Natural killer cell treated with Interleukin-12 subunit alpha and Interleukin-12 subunit beta and Interleukin-15 and Interleukin-18, amount 100 ng/mL, for 72 hours (primary cell): ENCODE measurements around the gene LENEP. TPM values are rescaled to one million over a fixed set of nuclear protein-coding genes. Genes with fewer than 3 reads are reported as not detected.
"Not testable (repeated sequence)": the region's sequence is repeated elsewhere in the genome, so short reads cannot be mapped to it uniquely, and the experiment has no call there.

Experiments
- ATAC-seq, 2 donors: fragments of 150-1000 bp; cut with Tn5 transposase in 1 of 2; sonication (Bioruptor Pico), chemical (Tn5 transposase) in 1 of 2; 2 replicates each; pipeline ENCODE4 v1.10.0; 2021
- DNase-seq: peaks from one replicate; pipeline ENCODE4 v3.0.0; 2022; ENCODE audit warnings: low spot score
- H3K27ac Mint-ChIP-seq, 2 donors: 1 replicate in 1 of 2; 2 replicates in 1 of 2; pipeline ENCODE4 v1.8.0; 2022; ENCODE audit warnings: mixed read lengths in 2 of 2, mild to moderate bottlenecking in 1 of 2, moderate library complexity in 1 of 2
- H3K27me3 Mint-ChIP-seq, 2 donors: 1 replicate in 1 of 2; 2 replicates in 1 of 2; pipeline ENCODE4 v1.8.0; 2022; ENCODE audit warnings: mixed read lengths in 2 of 2
- H3K36me3 Mint-ChIP-seq: one replicate; pipeline ENCODE4 v1.8.0; 2022; ENCODE audit warnings: mixed read lengths
- H3K4me1 Mint-ChIP-seq, 2 donors: 1 replicate in 1 of 2; 2 replicates in 1 of 2; pipeline ENCODE4 v1.8.0; 2022; ENCODE audit warnings: low read depth in 2 of 2, mixed read lengths in 2 of 2, mild to moderate bottlenecking in 1 of 2
- H3K4me3 Mint-ChIP-seq: one replicate; pipeline ENCODE4 v1.8.0; 2022; ENCODE audit warnings: mixed read lengths
- H3K9me3 Mint-ChIP-seq: 2 replicates; pipeline ENCODE4 v1.8.0; 2022; ENCODE audit warnings: mixed read lengths
- total RNA-seq, 2 donors: library from RNA; stranded (reverse); gene quantifications; one replicate each; pipeline ENCODE4 v1.2.3, GENCODE V29; 2022

Gene LENEP
- total RNA-seq, 2 donors from 2014 or later: 0.48 to 4.3 TPM

- Mint-ChIP-seq H3K27ac (peak overlapping the region in 1 of 2 donors; percentile 18), H3K36me3 (no peaks in the 10 kb centered on the region), H3K27me3 (no peaks in the 10 kb centered on the region), H3K4me1 (peaks cover 15 to 16% of the 10 kb centered on the region in 2 donors), H3K9me3 (no peaks in the 10 kb centered on the region), H3K4me3 (no peak overlapping the region)
- DNase-seq: no peak
- no peak for ATAC-seq
Observed at GRCh38 chr1:154994269-154994587, 842 bp downstream of the LENEP start.

- Mint-ChIP-seq H3K27me3 (no peaks in the 10 kb centered on the region), H3K27ac (peak overlapping the region in 1 of 2 donors; percentile 33)
Observed at GRCh38 chr1:154994591-154994990, 1.2 kb downstream of the LENEP start.

DNA sequence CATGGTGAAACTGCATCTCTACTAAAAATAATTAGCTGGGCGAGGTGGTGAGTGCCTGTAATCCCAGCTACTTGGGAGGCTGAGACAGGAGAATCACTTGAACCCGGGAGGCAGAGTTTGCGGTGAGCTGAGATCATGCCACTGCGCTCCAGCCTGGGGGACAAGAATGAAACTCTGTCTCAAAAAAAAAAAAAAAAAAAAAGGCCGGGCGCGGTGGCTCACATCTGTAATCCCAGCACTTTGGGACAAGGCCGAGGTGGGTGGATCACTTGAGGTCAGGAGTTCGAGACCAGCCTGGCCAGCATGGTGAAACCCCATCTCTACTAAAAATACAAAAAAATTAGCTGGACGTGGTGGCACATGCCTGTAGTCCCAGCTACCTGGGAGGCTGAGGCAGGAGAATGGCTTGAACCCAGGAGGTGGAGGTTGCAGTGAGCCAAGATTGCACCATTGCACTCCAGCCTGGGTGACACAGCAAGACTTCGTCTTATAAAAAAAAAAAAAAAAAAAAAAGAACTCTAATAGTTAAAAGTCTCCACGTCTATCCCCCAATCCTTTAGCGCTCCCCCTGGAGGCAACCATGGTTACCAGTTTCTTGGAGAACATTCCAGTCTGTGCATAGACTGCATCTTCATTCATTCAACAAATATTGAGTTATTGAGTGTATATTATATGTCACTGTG, 2.1 kb downstream of the LENEP start:
- not testable (repeated sequence) for DNase-seq, H3K27me3 Mint-ChIP-seq, H3K9me3 Mint-ChIP-seq, H3K36me3 Mint-ChIP-seq, H3K4me3 Mint-ChIP-seq, ATAC-seq
- H3K27ac Mint-ChIP-seq: peak overlapping the region in 1 of 2 donors; percentile 33
- peaks cover 18 to 24% of the 10 kb centered on the region in 2 donors for H3K4me1 Mint-ChIP-seq

More at GRCh38 chr1:154994591-154994990, 1.2 kb downstream of the LENEP start:
- no peaks in the 10 kb centered on the region for H3K36me3 Mint-ChIP-seq
- H3K4me3 Mint-ChIP-seq: no peak overlapping the region
- ATAC-seq: no peak
- DNase-seq: no peak
- peaks cover 13 to 16% of the 10 kb centered on the region in 2 donors for H3K4me1 Mint-ChIP-seq
- H3K9me3 Mint-ChIP-seq: no peaks in the 10 kb centered on the region

DNA sequence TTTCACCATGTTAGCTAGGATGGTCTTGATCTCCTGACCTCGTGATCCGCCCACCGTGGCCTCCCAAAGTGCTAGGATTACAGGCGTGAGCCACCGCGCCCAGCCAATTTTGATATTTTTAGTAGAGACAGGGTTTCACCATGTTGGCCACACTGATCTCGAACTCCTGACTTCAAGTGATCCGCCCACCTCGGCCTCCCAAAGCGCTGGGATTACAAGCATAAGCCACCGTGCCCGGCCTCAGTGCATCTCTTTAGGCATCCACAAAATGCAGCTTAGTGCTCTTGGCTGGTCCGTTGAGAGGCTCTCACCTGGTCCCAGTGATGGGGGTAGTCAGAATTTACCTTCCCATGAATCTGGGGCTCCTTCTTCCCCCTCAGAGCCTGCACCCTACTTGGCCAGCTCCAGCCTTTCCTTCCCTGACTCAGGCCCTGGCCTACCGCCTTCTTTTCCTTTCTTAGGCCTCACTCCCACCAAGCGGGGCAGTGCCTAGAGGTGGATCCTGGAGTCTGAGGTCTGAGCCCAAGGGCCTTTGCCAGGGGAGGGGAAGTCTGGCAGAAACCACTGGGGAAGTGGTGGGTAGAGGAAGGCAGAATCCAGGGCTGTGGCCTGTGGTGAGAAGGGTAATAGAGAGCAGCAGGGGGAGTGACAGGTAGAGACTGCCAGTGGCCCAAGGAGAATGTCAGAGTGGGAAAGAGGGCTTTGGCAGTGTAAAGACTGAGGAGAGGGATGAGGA, 3.7 kb downstream of the LENEP start:
- Mint-ChIP-seq H3K4me1 (peaks cover 18 to 24% of the 10 kb centered on the region in 2 donors), H3K27me3 (no peaks in the 10 kb centered on the region), H3K4me3 (no peak overlapping the region), H3K9me3 (no peaks in the 10 kb centered on the region), H3K27ac (no peak overlapping the region), H3K36me3 (no peaks in the 10 kb centered on the region)
- ATAC-seq (no peak), DNase-seq (no peak)

DNA sequence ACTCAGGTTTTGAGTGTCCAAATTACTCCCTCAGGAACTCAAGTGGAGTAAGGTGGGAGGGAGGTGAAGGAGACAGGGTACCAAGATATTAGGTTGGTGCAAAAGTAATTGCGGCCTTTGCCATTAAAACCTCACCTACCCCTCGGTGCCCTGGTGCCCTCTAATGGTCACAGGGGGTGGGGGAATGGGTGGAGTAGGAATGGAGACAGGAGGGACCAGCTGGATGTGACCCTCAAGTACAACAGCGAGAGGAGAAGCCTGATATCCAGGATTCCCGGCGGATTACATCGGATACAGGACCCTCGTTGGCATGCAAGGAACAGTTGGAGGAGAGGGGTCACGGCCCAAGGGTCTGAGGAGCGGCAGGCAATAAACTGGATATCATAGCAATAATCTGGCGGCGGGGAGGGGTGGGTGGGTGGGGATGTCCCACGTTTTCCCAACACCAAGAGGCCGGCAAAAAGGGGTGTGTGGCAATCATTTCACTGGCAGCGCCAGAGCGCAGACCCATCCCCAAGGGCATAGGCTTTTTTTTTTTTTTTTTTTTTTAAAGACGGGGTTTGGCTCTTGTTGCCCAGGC, 4.9 kb downstream of the LENEP start:
- ATAC-seq (no peak), DNase-seq (no peak)
- Mint-ChIP-seq H3K4me1 (peaks cover 19 to 24% of the 10 kb centered on the region in 2 donors), H3K9me3 (no peaks in the 10 kb centered on the region), H3K27me3 (no peaks in the 10 kb centered on the region), H3K36me3 (no peaks in the 10 kb centered on the region), H3K27ac (peak overlapping the region in 1 of 2 donors; percentile 94), H3K4me3 (peak overlapping the region; percentile 38)

- Mint-ChIP-seq H3K27me3 (no peaks in the 10 kb centered on the region), H3K4me3 (peak overlapping the region; percentile 83), H3K4me1 (peaks cover 23 to 24% of the 10 kb centered on the region in 2 donors), H3K36me3 (no peaks in the 10 kb centered on the region), H3K9me3 (no peaks in the 10 kb centered on the region), H3K27ac (peak overlapping the region; percentile 70 to 94)
- ATAC-seq (no peak), DNase-seq (peak; percentile 79)
Observed at GRCh38 chr1:154998818-154999570, 5.6 kb downstream of the LENEP start.

DNA sequence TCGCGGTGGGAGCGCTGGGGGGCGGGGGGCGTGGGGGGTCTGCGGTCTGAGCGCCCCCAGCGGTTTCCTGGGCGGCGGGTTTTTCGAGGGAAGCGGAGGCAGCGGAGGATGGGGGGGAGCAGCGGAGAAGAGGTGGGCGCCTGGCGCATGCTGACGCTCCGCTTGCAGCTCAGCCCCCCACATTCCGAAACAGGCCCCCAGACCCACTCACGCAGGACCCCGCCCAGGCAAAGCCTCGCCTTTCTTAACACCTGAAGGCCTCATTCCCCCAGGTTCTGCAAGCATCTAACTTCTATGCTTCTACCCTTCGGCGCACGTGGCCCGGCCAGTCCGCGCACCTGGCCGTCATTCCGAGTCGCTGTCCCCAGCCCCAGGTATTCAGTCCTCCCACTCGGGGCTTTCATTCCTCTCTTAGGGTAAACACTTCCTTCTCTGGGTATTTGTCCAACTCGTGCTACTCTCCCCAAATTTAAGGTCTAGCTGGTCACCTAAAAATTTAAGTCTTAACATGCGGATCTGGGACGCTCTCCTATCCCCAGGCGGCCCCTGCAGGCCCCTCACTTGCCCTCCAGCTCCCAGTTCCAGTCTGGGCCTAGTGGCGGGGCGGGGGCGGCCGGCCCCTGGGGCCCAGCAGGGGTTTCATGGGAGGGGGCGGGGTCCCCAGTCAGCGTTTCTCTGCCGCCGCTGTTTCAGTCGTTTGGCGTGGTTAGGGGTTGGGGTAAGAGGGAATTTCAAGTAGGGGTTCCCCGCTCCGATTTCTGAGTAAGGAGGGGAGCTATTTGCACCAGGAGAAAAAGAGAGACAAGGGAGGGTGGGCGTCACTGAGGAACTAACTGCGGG, 6.4 kb downstream of the LENEP start:
- no peaks in the 10 kb centered on the region for H3K27me3 Mint-ChIP-seq
- peak overlapping the region; percentile 95 for H3K4me3 Mint-ChIP-seq
- no peaks in the 10 kb centered on the region for H3K36me3 Mint-ChIP-seq
- H3K27ac Mint-ChIP-seq: peak overlapping the region; percentile 94 to 95
- ATAC-seq (no peak), DNase-seq (no peak)
- H3K9me3 Mint-ChIP-seq: no peaks in the 10 kb centered on the region
- H3K4me1 Mint-ChIP-seq: peaks cover 29 to 31% of the 10 kb centered on the region in 2 donors

DNA sequence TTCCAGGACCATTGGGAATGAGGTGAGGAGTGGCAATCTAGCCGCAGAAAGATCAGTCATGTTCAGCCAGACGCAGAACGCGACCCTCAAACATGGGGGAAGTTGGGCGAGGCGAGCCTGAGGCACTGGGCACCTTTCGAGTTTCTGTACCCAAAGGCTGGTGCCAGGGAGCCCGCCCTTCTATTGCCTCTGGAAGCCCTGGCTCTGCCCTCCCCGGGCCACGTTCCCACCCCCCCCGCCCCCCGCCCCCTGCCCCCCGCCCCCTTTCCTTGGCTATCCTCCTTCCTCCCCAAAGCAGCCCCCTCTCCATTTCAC, 7.0 kb downstream of the LENEP start:
- Mint-ChIP-seq H3K27me3 (no peaks in the 10 kb centered on the region), H3K4me3 (peak overlapping the region; percentile 95), H3K36me3 (no peaks in the 10 kb centered on the region), H3K9me3 (no peaks in the 10 kb centered on the region), H3K27ac (peak overlapping the region; percentile 94 to 95), H3K4me1 (peaks cover 31 to 32% of the 10 kb centered on the region in 2 donors)
- DNase-seq (no peak), ATAC-seq (no peak)

DNA sequence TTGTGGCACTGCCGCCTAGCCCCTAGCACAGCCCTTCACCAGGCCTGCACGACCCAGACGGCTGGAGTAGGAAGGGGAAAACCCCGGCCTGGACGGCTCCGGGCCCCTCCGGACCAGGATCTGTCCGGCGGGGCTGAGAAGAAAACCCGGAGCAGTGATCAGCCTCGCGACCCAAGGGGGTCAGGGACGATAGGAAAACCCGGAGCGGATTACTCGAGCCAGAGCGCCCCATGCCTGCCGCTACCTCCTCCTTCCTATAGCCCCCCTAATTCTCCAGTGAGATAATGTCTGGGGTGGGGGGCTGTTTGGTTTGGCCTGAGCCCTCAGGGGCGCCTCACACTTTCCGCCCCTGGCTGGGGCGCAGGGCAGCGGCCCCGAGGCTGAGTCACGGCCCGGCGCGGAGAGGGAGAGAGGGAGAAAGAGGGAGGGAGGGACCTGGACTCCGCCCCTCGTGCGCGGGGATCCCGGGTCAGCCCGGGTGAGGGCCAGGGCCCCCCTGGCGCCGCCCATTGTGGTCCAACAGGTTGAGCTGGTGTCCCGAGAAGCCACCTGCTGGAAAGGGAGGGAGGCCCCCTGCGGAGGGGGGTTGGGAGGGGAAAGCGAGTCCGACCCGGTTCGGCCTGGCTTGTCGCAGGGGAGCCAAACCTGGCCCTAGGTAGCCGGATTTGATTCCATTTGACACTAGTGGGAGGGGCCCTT, 7.5 kb downstream of the LENEP start:
- Mint-ChIP-seq H3K9me3 (no peaks in the 10 kb centered on the region), H3K4me3 (peak overlapping the region; percentile 95), H3K4me1 (peaks cover 31 to 36% of the 10 kb centered on the region in 2 donors), H3K27ac (peak overlapping the region; percentile 94 to 95), H3K27me3 (no peaks in the 10 kb centered on the region), H3K36me3 (no peaks in the 10 kb centered on the region)
- DNase-seq: peak; percentile 91
- peak; percentile 67 to 77 for ATAC-seq

DNA sequence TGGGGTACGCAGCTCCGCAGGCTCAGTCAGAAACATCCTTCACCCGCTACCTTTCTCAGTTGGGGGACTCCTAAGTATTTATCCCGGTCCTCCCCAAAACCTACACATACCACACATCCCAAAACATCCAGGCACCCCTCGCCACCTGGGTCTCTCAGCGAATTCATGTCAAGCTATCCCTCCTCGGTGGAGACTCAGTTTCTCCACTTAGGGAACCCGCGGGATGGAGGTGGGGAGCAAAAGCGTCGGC, 8.0 kb downstream of the LENEP start:
- H3K27me3 Mint-ChIP-seq: no peaks in the 10 kb centered on the region
- no peaks in the 10 kb centered on the region for H3K9me3 Mint-ChIP-seq
- H3K27ac Mint-ChIP-seq: peak overlapping the region; percentile 94 to 95
- no peaks in the 10 kb centered on the region for H3K36me3 Mint-ChIP-seq
- DNase-seq: no peak
- H3K4me3 Mint-ChIP-seq: peak overlapping the region; percentile 95
- no peak for ATAC-seq
- peaks cover 36 to 41% of the 10 kb centered on the region in 2 donors for H3K4me1 Mint-ChIP-seq

DNA sequence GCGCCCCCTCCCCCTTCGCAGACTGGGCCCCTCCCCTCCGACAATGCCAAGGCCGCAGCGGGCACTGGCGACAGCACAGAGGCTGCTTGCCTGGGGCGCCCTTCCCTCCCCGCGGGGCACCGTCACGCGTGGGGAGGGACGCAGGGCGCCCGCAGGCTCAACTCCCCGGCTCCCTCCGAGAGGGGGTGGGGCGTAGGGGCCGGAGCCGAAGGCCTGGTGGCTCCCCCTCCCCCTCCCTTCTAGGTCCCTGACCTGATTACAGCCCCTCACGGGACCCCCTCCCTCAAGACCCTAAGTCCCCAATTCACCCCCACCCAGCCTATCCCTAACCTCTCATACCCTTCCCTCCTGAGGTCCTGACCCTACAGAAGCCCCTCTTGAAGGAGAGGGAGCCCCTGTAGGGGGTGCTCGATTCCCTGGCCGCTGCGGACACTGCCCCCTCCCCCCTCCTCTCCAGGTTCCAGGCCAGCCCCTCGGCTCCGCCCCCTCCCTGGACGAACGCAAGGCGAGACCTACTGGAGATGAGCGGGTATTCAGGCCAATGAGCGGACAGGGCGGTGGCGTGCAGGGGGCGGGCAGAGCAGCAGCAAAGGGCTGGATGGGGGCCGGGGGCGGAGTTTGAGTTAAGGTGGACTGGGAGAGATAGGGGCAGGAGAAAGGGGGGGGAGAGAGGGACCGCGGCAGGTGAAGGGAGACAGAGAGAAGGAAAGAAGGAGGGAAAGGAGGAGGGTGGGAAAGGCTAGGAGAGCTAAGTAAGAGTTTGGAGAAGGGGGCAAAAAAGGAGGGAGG, 8.5 kb downstream of the LENEP start:
- Mint-ChIP-seq H3K27me3 (no peaks in the 10 kb centered on the region), H3K4me3 (peak overlapping the region; percentile 95), H3K4me1 (peaks cover 41 to 46% of the 10 kb centered on the region in 2 donors), H3K27ac (peak overlapping the region; percentile 94 to 95), H3K36me3 (no peaks in the 10 kb centered on the region), H3K9me3 (no peaks in the 10 kb centered on the region)
- ATAC-seq (peak; percentile 90 to 94), DNase-seq (peak; percentile 100)

DNA sequence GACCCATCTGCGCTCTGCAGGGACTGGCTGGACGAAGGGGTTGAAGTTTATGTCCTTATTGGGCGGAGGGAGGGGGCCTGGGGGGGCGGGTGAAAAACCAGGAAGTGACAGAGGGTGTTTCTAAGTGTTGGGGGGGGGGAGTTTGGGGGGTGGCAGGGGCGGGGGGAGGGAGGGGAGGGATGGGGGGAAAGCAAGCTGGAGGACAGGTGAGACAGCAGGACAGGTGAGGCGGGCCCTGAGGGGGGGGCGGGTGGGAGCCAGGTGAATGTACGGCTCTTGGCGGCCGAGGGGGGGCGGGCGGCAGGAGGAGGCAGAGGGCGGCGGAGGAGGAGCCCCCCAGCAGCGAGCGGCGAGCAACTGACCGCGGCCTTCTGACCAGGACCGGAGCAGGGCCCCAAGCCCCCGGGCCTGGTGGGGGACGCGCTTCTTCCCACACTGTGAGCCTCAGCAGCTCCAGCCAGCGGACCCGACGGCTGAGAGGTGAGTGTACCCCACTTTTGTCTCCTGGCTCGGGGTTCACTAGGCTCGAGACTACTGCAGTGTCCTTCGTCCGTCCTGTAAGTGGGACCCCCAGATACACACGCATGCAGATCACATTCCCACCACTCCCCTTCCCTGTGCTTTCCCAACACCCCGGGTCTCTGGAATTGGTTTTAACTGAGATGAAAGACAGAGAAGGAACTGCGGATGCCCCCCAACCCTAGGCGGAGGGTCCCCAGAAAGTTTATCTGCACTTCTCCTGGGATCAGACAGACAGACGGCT, 9.3 kb downstream of the LENEP start, which contains the start of gene ZBTB7B:
Gene ZBTB7B, plus strand, starts transcription at position 339 of the 763 bp plus-strand sequence. CDS start 11,859 bp downstream, outside the sequence.
- Mint-ChIP-seq H3K27ac (peak within 1 kb of the TSS; percentile 94 to 98), H3K9me3 (no peaks in the 10 kb centered on the region), H3K4me1 (peaks cover 37 to 45% of the 10 kb centered on the region in 2 donors), H3K36me3 (no peaks in the 10 kb centered on the region), H3K4me3 (peak within 1 kb of the TSS; percentile 95), H3K27me3 (no peaks in the 10 kb centered on the region)
- ATAC-seq (peak; percentile 3 to 36), DNase-seq (no peak)
